Right lobe of liver (tissue), 6 donors: ENCODE results near the gene ZNF684. TPM values are rescaled to one million over a fixed set of nuclear protein-coding genes. Genes with fewer than 3 reads are reported as not detected.

Experiments used
- ATAC-seq, 4 donors: fragments of 200-7000 bp; cut with Tn5 transposase; one replicate each; pipeline ENCODE4 v1.9.1; 2020; ENCODE audit warnings: mild to moderate bottlenecking in 4 of 4, moderate library complexity in 4 of 4
- DNase-seq, 3 donors: peaks; one replicate each; pipeline ENCODE4 v3.0.0-alpha.2; 2020
- H3K27ac ChIP-seq, 3 donors: fragments of 200-600 bp; one replicate each; pipeline ENCODE4 v1.8.0; 2022
- H3K27me3 ChIP-seq, 2 donors: fragments of 200-600 bp; one replicate each; pipeline ENCODE4 v1.8.0; 2022
- H3K36me3 ChIP-seq, 4 donors: fragments of 200-600 bp; sonication (generic) in 1 of 4; one replicate each; pipeline versions ENCODE4 v1.5.1 to v1.8.0; 2017 to 2022; ENCODE audit warnings: control low read depth in 1 of 4
- H3K4me1 ChIP-seq, 4 donors: fragments of 200-600 bp; sonication (generic) in 1 of 4; one replicate each; pipeline versions ENCODE4 v1.5.1 to v1.8.0; 2017 to 2022; ENCODE audit warnings: control low read depth in 1 of 4
- H3K4me3 ChIP-seq, 3 donors: fragments of 200-600 bp; one replicate each; pipeline ENCODE4 v1.8.0; 2022
- H3K9me3 ChIP-seq, 4 donors: fragments of 200-600 bp; sonication (generic) in 1 of 4; one replicate each; pipeline versions ENCODE4 v1.5.1 to v1.8.0; 2017 to 2022; ENCODE audit warnings: control low read depth in 1 of 4
- POLR2A ChIP-seq: fragments of 450-650 bp; IDR thresholded peaks from one replicate; pipeline ENCODE4 v1.6.1; 2017; ENCODE audit warnings: antibody characterized with exemption, mild to moderate bottlenecking
- WGBS: methylation state at CpG from one replicate; pipeline ENCODE4 v1.1.6; 2018; ENCODE audit warnings: low coverage, low lambda C conversion rate; ENCODE audit not compliant: insufficient coverage; ENCODE audit errors: missing lambda C conversion rate; 5-methylcytosine and 5-hydroxymethylcytosine counted together
- intact Hi-C, 2 donors: fragments of 100-400 bp; cut with DNase I; formaldehyde crosslinking; loops; one replicate each; pipeline versions ENCODE4 v1.11.2 to v1.14.1; 2022
- small RNA-seq, 2 experiments: library from RNA; depleted of rRNA; stranded (forward); fragments of <200 nt; gene quantifications; one replicate each; pipeline ENCODE3, GENCODE V24; 2016
- total RNA-seq, 6 experiments: library from RNA; depleted of rRNA in 2 of 6; stranded (reverse); fragments of >200 nt in 2 of 6; fragmentation: NEBNext Ultra II Directional in 3 of 6; extraction: Animal tissue kit (Norgen Biotek cat#: 25700) in 3 of 6; gene quantifications; one replicate each; pipeline versions ENCODE4 v1.1.0 to v1.2.4, GENCODE V29; 2016 to 2023
- TF ChIP-seq, protein P1 (sequence below), 4 donors: fragments of 200-600 bp in 3 of 4; fragments of 450-650 bp in 1 of 4; IDR thresholded peaks; one replicate each; pipeline versions ENCODE4 v1.5.1 to v1.8.0; 2016 to 2022; ENCODE audit warnings: antibody characterized with exemption in 4 of 4, mild to moderate bottlenecking in 2 of 4
- donor health status: DM: no; HTN: yes; CAD: no.
- donor health status: DM: no; HTN: no; CAD: no.
- donor health status: DM: no; HTN: no; CAD: no.
- donor health status: DM: no; HTN: yes; CAD: no.
- donor health status: DM: no; HTN: yes; CAD: no.

ZNF684 gene
- total RNA-seq, 6 experiments from 2014 or later: 6.0 to 11.0 (median 8.6) TPM

DNA sequence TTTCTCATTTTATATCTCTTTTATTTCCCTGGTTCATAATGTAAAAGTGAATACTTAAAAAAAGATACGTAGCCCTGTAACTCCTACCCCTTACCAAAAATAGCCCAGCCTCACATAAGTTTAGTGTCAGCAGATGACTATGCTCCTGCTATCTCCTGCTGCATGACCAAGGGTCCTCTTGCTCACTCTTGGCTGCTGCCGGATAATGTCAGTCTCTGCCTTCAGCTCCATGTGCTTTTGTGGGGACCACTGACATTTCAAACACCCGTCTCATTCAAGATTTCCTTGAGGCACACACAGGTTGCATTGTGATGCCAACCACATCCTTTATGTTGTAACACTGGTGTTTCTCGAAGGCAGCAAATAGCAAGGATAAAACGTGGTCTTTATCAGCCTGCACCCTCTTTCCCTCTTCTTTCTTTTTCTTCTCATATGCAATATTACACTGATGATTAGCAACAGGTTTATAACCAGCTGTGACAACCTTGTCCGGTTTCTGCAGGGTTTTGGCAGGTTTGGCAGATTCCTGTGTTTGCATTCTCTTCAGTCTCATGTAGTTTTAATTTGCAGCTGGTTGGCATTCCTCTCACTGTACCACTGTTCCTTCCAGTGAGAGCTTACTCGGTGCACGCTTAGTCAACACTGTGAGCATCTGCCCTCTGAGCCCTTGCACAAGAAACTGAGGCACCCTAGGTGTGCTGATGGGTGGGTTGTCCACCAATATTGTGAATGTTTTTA, 62.2 kb downstream of the ZNF684 start:
- TF ChIP-seq, protein P1, sequence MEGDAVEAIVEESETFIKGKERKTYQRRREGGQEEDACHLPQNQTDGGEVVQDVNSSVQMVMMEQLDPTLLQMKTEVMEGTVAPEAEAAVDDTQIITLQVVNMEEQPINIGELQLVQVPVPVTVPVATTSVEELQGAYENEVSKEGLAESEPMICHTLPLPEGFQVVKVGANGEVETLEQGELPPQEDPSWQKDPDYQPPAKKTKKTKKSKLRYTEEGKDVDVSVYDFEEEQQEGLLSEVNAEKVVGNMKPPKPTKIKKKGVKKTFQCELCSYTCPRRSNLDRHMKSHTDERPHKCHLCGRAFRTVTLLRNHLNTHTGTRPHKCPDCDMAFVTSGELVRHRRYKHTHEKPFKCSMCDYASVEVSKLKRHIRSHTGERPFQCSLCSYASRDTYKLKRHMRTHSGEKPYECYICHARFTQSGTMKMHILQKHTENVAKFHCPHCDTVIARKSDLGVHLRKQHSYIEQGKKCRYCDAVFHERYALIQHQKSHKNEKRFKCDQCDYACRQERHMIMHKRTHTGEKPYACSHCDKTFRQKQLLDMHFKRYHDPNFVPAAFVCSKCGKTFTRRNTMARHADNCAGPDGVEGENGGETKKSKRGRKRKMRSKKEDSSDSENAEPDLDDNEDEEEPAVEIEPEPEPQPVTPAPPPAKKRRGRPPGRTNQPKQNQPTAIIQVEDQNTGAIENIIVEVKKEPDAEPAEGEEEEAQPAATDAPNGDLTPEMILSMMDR (IDR thresholded peaks at IDR 0.05): no peak
- TF ChIP-seq POLR2A: no peak
- ATAC-seq (no peak), DNase-seq (no peak)
- 34% methylated on average over 8 of the region's 8 CpGs for WGBS
- no peaks in the 10 kb centered on the region for H3K27me3 ChIP-seq
- H3K36me3 ChIP-seq: no peaks in the 10 kb centered on the region
- intact Hi-C loops: no loop called here
- no peak overlapping the region for H3K27ac ChIP-seq
- H3K9me3 ChIP-seq: no peaks in the 10 kb centered on the region
- no peaks in the 10 kb centered on the region for H3K4me1 ChIP-seq
- H3K4me3 ChIP-seq: no peak overlapping the region

DNA sequence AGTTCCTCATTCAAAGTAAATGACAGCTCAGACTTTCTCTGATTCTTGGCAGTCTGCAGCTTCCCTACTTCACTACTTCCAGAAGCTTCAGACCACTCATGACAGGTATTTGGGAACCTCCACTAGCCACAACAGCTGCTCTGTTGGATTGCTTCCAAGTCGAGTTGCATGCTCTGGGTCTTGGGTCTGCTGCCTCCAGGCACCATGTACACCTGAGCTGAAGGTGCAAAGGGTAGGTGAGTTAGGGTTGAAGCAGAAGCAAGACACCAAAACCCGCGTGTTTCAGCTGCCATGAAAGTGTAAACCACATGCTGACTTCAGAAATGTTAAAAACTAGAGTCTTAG, 62.7 kb downstream of the ZNF684 start:
- TF ChIP-seq, protein P1 (IDR thresholded peaks at IDR 0.05): no peak
- TF ChIP-seq POLR2A: no peak
- Histone ChIP-seq H3K4me1 (no peaks in the 10 kb centered on the region), H3K4me3 (no peak overlapping the region), H3K36me3 (no peaks in the 10 kb centered on the region), H3K27ac (no peak overlapping the region), H3K27me3 (no peaks in the 10 kb centered on the region), H3K9me3 (no peaks in the 10 kb centered on the region)
- intact Hi-C loops: no loop called here
- WGBS: 35% methylated on average over 3 of the region's 3 CpGs
- DNase-seq (no peak), ATAC-seq (no peak)

DNA sequence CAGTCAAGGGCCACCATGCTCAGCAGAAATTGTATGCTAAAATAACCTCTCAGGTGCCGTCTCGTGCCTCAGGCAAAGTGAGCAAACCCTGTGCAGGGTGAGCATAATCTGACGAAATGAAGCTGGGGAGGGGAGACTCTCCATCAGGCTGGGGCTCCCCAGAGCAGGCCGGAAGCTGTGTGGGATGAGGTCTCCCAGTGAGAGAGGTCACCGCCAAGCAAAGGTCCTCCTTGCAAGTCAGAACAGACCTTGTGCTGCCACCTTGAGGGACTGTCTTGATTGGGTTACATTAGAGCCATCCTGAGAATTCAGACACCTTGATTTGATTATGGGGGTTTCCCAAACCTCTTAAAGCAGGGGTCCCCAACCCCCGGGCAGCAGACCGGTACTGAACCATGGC, 64.2 kb downstream of the ZNF684 start:
- TF ChIP-seq POLR2A: no peak
- TF ChIP-seq, protein P1 (IDR thresholded peaks at IDR 0.05): no peak
- no peaks in the 10 kb centered on the region for H3K4me1 ChIP-seq
- no peak overlapping the region for H3K4me3 ChIP-seq
- ATAC-seq (no peak), DNase-seq (no peak)
- H3K36me3 ChIP-seq: no peaks in the 10 kb centered on the region
- H3K27me3 ChIP-seq: no peaks in the 10 kb centered on the region
- WGBS: 90% methylated on average over 4 of the region's 7 CpGs
- intact Hi-C loops: no loop called here
- no peaks in the 10 kb centered on the region for H3K9me3 ChIP-seq
- no peak overlapping the region for H3K27ac ChIP-seq

Small RNA genes within 50 kb of the gene (small RNA-seq; reads per million reads assigned to genes)
- gene AL356379.1: 0 reads per million in 2 experiments

Other genes with a start within 250 kb of the ZNF684 start
- under 1 TPM; 0.16 to 0.99 (median 0.46) TPM for gene COL9A2, start 214.4 kb upstream of the ZNF684 start, total RNA-seq
- gene SMAP2, start 157.9 kb upstream of the ZNF684 start, total RNA-seq: 10 to 100 TPM; 23.7 to 41.5 (median 36.2) TPM
- gene ZFP69B, start 81.2 kb upstream of the ZNF684 start, total RNA-seq: 1 to 10 TPM in 3 of 6 experiments, under 1 TPM in 3; 0.14 to 1.5 (median 0.87) TPM
- 1 to 10 TPM in 5 of 6 experiments, under 1 TPM in 1; 0.88 to 2.2 (median 1.5) TPM for gene ZFP69, start 54.3 kb upstream of the ZNF684 start, total RNA-seq
- gene EXO5, start 22.9 kb upstream of the ZNF684 start, total RNA-seq: 1 to 10 TPM; 2.5 to 7.7 (median 3.9) TPM
- 1 to 10 TPM in 2 of 6 experiments, under 1 TPM in 4; 0.35 to 1.4 (median 0.45) TPM for gene RIMS3, start 134.0 kb downstream of the ZNF684 start, total RNA-seq
- 10 to 100 TPM; 21.9 to 36.1 (median 28.1) TPM for gene NFYC, start 160.1 kb downstream of the ZNF684 start, total RNA-seq